Measurements from ENCODE around the gene SP2. TPM values are rescaled to one million over a fixed set of nuclear protein-coding genes. Genes with fewer than 3 reads are reported as not detected.

The SP2 gene
- total and polyA plus RNA-seq, 2 of the 8 experiments (the other 6 are each of a cell fraction or from before 2014, with no cell fraction given), result 5.6 to 13.8 TPM

DNA sequence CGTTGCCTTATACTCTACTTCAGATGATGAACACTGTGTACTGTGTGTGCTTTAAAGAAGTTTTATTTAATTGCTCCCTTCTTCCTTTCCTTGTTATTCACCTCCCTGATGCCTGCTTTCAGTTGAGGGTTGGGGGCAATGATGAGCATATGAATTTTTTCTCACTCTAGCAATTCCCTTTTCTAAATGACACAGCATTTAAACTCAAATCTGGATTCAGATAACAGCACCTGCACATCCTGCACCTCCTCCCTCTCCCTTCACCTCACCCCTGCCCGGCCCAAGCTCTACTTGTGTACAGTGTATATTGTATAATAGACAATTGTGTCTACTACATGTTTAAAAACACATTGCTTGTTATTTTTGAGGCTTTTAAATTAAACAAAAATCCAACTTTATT, 32.4 kb downstream of the SP2 start:
- no peak overlapping the region for H3K4me2 ChIP-seq (ENCODE audit: insufficient read depth in 1 of 2, low read depth in 2 of 2, low read length in 2 of 2)
- DNase-seq (ENCODE audit: low read depth in 1 of 2, low spot score in 2 of 2), result no peak
- no peak overlapping the region for H3K4me3 ChIP-seq (ENCODE audit: extremely low read depth in 1 of 4, insufficient read depth in 2 of 4, low read depth in 3 of 4, low read length in 4 of 4)
- H2AK5ac ChIP-seq (ENCODE audit: low read depth, low read length), result no peak overlapping the region
- H3K23ac ChIP-seq (ENCODE audit: insufficient read length), result no peak overlapping the region
- no peak overlapping the region for H3K27ac ChIP-seq (ENCODE audit: low read depth, low read length)
- no peaks in the 10 kb centered on the region for H3K79me2 ChIP-seq (ENCODE audit: control insufficient read depth in 1 of 2, insufficient read depth in 2 of 2, low read length in 2 of 2)
- H3K27me3 ChIP-seq (replicated peaks in 1 of 4; ENCODE audit: control insufficient read depth in 3 of 4, extremely low read depth in 1 of 4, insufficient read depth in 3 of 4, low read length in 3 of 4), result no peaks in the 10 kb centered on the region
- no peak overlapping the region for H3K56ac ChIP-seq (replicated peaks; ENCODE audit: insufficient read length, low read depth, low read length)
- H3K23me2 ChIP-seq (ENCODE audit: low read depth, low read length), result no peaks in the 10 kb centered on the region
- H4K91ac ChIP-seq (replicated peaks; ENCODE audit: insufficient read length, low read length), result no peak overlapping the region
- H2BK12ac ChIP-seq (ENCODE audit: low read depth, low read length), result no peak overlapping the region
- H4K20me1 ChIP-seq (replicated peaks in 1 of 2; ENCODE audit: control insufficient read depth in 1 of 2, insufficient read depth in 2 of 2, low read length in 2 of 2), result peaks cover 0 to 4% of the 10 kb centered on the region in 2 experiments
- 94% methylated on average over 2 of the region's 2 CpGs; no CpG with 5 or more reads in 1 of the 2 experiments for WGBS, 2 experiments (ENCODE audit: extremely low coverage in 1 of 2, insufficient coverage in 1 of 2, insufficient read length in 1 of 2, insufficient replicate concordance in 2 of 2, low coverage in 1 of 2, low lambda C conversion rate in 2 of 2, missing lambda C conversion rate in 1 of 2)
- H2BK120ac ChIP-seq (replicated peaks; ENCODE audit: low read depth, low read length), result no peak overlapping the region
- H4K8ac ChIP-seq (ENCODE audit: extremely low read depth, insufficient read depth, low read length), result no peak overlapping the region
- H2BK5ac ChIP-seq (ENCODE audit: low read depth, low read length), result no peak overlapping the region
- H3K79me1 ChIP-seq (ENCODE audit: low read depth, low read length), result no peaks in the 10 kb centered on the region
- no peaks in the 10 kb centered on the region for H3K4me1 ChIP-seq (replicated peaks in 1 of 4; ENCODE audit: control insufficient read depth in 3 of 4, insufficient read depth in 4 of 4, low read length in 3 of 4)
- H4K5ac ChIP-seq (ENCODE audit: insufficient read length, low read depth, low read length), result no peak overlapping the region
- POLR2A ChIA-PET (ENCODE audit: partially characterized antibody), result interaction anchor here (1.0 kb wide), 1 partner anchor 33 kb away, joined by 4 read pairs; the partner anchor contains the start of gene SP2
- H3K4ac ChIP-seq (replicated peaks; ENCODE audit: insufficient read length, low read depth, low read length), result no peak overlapping the region
- no peak for TF ChIP-seq GABPA (IDR thresholded peaks at IDR 0.05; ENCODE audit: borderline replicate concordance, insufficient read depth, low read length)
- no peak for TF ChIP-seq RFX5 (IDR thresholded peaks at IDR 0.05; ENCODE audit: borderline replicate concordance, low read depth, low read length)
- no peak for TF ChIP-seq NANOG (IDR thresholded peaks at IDR 0.05; ENCODE audit: insufficient read depth, low read depth, low read length, poor library complexity, severe bottlenecking)
- no peak overlapping the region for H3K14ac ChIP-seq (ENCODE audit: insufficient read length)
- FAIRE-seq, result no peak
- H2BK20ac ChIP-seq (ENCODE audit: low read length), result no peak overlapping the region
- no peak overlapping the region for H2AFZ ChIP-seq (ENCODE audit: low read length)
- no peak overlapping the region for H2BK15ac ChIP-seq (ENCODE audit: low read length)
- no peak overlapping the region for H3K18ac ChIP-seq (ENCODE audit: extremely low read depth, low read length)
- no peak overlapping the region for H3K9ac ChIP-seq (replicated peaks in 1 of 4; ENCODE audit: extremely low read depth in 1 of 4, low read depth in 3 of 4, low read length in 3 of 4)
- peaks cover 3 to 22% (median 7%) of the 10 kb centered on the region in 4 experiments; a peak in 6 of 8 replicates for H3K36me3 ChIP-seq (ENCODE audit: control insufficient read depth in 2 of 4, insufficient read depth in 4 of 4, low read length in 3 of 4)
- CTCF ChIA-PET (ENCODE audit: partially characterized antibody), result interaction anchor here (1.0 to 13.8 kb wide), 6 partner anchors 17 to 85 kb away, joined by 3 to 154 read pairs (median 6); partner anchors contain the start of genes PNPO and SP2
- no peaks in the 10 kb centered on the region for H3K9me3 ChIP-seq (ENCODE audit: insufficient read depth in 2 of 2, low read depth in 1 of 2, low read length in 1 of 2)
